AG08396 (cell line): ENCODE measurements around the gene DCAF10.
"Not testable (repeated sequence)": the region's sequence is repeated elsewhere in the genome, so short reads cannot be mapped to it uniquely, and the experiment has no call there.

Source experiments
- DNase-seq: peaks from one replicate; pipeline ENCODE4 v3.0.0; 2012; ENCODE audit warnings: low spot score, mixed read lengths

The DCAF10 gene

DNA sequence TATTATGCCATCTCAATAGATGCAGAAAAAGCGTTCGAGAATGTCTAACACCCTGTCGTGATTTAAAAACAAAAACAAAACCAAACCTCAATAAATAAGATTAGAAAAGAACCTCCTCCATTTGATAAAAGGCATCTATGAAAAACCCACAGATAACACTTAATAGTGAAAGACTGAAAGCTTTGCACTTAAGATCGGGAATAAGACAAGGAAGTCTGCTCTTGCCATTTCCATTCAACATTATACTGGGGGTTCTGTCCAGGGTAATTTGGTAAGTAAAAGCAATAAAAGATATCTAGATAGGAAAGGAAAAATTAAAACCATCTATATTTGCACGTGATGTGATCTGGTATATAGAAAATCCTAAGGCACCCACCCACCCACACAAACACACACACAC lies 8.5 kb upstream of the DCAF10 start:
- DNase-seq = no peak

- DNase-seq = no peak
These were observed 4.4 kb upstream of the DCAF10 start for GRCh38 chr9:37796232-37796631.

DNA sequence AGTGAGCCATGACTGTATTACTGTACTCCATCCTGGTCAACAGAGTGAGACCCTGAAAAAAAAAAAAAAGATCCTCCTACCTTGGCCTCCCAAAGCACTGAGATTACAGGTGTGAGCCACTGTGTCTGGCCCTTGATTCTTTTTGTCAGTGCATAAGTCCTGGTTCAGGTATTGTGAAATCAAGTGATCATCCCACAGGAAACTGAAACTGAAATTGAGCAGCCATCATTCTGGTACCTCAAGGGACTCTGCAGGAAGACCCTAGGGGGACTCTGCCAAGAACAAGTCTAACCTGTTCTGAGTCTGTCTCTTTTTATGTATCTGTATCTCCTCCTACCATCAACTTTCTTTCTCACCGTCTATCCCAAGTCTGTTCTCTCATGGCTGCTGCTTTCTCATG lies 1.9 kb upstream of the DCAF10 start:
- DNase-seq = no peak

DNA sequence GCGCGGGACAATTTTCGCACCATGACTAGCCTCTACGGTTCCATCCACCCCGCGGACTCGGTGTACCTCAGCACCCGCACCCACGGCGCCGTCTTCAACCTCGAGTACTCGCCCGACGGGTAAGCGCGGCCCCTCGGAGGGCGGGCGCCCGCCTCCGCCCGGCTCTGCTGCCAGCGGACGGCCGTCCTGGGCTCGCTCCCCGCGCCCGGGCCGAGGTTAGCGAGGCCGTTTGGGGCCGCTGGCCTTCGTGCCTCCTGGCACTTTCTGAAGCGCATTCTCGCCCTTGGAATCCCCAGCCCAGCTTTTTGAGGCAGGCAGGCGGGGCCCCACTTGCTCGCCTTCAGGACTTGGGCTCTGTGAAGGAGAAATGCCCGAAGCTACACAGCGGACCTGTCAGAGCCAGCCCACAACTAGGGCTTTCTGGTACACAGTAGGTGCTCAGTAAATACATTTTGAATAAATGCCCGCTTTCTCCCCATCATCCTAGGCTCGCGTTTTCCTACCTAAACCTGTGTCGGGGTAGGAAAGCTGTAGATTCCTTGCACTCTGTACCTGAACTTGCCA lies 772 bp downstream of the DCAF10 start:
- peak; percentile 59 for DNase-seq

DNA sequence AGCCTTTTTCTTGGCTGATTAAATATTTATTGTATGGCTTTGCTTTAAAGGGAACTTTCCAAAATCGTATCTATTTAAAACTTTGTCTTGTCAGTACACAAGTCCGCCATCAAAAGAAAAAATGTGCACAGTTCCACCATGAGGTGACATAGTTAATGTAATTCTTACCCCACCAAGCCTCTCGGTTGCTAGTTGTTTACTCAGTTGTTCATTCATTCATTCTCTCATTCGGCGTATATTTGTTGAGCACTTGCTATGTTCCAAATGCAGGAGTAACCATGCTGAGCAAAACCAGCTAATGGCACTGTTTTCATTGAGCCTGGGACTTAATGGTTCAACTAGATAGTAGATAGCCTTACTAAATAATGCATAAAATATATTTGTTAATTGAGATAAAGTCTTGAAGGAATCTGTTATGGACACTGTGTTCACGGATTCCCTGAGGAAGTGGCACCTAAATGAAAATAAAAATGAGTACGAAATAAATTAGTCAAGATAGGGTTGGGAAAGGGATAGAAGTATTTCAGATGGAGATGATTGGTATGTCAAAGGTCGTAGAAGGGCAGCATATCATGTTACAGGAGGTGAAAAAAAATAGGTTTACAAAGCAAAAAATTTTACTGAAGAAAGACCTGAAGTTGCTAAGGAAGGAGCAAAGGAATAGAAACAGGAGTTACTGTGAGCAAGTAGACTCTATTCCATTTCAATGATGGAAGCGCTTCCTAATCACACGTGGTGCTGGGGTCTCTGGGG lies 1.5 kb downstream of the DCAF10 start:
- no peak for DNase-seq

- no peak for DNase-seq
These were observed 5.7 kb downstream of the DCAF10 start for GRCh38 chr9:37806271-37806670.

DNA sequence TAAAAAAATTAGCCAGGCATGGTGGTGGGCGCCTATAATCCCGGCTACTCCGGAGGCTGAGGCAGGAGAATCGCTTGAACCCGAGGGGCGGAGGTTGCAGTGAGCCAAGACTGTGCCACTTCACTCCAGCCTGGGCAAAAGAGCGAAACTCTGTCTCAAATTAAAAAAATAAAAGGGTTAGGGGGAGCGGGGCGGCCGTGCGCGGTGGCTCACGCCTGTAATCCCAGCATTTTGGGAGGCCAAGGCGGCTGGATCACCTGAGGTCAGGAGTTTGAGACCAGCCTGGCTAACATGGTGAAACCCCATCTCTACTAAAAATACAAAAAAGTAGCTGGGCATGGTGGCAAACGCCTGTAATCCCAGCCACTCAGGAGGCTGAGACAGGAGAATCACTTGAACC lies 9.1 kb downstream of the DCAF10 start:
- DNase-seq = not testable (repeated sequence)

DNA sequence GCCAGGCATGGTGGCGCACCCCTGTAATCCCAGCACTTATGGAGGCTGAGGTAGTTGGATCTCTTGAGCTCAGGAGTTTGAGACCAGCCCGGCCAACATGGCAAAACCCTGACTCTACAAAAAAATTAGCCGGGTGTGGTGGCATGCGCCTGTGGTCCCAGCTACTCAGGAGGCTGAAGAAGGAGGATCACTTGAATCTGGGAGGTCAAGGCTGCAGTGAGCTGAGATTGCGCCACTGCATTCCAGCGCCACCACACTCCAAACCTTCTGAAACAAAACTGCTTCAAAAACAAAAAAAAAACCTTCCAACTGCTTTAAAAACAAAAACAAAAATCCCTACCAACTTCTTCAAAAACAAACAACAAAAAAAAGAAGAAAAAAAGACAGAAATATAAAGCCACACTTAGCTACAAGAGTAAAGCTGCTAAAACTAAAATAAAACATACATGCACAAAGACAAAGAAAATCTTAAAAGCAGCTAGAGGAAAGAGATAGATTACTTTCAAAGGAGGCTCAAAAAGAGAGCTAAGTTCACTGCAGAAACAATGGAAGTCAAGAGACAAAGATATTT lies 11.4 kb downstream of the DCAF10 start:
- no peak for DNase-seq

DNA sequence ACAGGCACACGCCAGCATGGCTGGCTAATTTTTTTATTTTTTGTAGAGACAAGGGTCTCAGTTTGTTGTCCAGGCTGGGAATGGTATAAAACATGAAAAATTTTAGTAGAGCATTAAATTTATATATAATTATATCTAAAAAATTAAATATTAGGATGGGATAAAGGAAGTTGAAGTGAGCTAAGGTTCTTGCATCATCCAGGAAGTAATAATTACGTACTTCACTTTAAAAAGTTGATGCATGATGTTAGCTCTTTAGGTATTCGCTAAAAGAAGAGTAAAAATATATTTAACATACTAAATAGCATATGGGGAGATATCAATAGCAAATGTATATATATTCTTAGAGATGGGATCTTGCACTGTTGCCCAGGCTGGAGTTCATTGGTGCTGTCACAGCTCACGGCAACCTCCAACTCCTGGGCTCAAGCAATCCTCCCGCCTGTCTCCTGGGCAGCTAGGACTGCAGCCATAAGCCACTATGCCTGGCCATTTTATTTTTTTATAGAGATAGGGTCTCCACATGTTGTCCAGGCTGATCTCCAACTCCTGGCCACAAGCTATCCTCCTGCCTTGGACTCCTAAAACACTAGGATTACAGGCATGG lies 12.3 kb downstream of the DCAF10 start:
- no peak for DNase-seq

DNA sequence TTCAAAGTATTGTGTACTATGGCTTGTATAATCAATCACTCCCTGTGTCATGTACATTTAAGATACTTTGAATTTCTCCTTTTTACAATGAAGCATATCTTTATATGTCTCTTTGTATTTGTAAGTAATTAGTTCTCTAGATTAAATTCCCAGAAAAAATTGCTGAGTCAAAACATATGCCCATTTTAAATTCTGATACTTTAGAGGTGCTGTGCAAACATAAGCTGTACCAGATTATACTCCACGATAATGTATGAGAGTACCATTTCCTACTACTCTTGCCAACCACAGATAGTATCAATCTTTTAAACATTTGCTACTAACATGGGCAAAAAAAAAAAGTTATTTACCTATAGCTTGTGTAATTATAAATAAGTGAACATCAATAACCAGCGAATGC lies 18.3 kb downstream of the DCAF10 start:
- DNase-seq = no peak

DNA sequence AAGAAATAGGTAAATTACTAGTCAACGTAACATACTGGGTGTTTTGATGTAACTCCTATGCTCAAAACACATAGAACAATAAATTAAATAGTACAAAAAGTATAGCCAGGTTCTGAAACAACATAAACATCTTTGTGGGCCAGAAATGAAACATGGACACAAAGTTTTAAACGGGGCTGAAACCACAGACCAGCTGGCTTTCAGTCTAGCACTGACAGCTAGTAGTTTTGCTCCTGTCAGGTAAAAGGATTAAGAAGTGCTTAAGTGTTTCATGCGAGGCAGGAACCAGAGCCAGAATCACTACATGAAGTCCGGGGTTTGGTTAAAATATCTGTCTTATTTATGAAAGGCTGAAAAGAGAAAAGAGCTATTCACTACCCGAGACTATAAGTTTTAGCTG lies 19.5 kb downstream of the DCAF10 start:
- no peak for DNase-seq

- DNase-seq = not testable (repeated sequence)
These were observed 24.6 kb downstream of the DCAF10 start for GRCh38 chr9:37825174-37825573.

DNA sequence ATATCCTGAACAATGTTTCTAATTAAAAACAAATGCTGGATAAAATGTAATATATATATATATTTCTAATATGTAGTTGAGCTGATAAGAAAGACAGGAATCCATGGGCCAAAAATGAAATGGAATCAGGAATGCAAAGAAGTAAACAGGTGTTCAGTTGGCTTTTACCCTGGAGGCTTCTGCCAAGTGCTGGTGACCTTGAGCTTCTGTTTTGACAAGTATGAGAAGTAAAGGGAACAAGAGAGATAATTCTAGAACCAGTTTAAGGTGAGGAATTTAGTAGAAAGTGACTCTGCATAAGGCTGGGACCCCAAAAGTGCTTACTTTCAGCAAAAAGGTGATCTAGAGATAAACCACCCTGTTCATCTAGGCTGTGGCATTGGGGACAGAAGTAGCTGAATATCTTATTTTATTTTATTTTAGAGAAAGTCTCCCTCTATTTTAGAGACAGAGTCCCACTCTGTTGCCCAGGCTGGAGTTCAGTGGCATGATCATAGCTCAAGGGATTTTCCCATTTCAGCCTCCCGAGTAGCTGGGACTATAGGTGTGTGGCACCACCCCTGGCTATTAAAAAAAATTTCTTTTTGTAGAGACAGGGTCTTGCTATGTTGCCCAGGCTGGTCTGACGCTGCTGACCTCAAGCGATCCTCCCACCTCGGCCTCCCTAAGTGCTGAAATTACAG lies 27.0 kb downstream of the DCAF10 start:
- no peak for DNase-seq

- no peak for DNase-seq
These were observed 35.2 kb downstream of the DCAF10 start for GRCh38 chr9:37835821-37836220.

DNA sequence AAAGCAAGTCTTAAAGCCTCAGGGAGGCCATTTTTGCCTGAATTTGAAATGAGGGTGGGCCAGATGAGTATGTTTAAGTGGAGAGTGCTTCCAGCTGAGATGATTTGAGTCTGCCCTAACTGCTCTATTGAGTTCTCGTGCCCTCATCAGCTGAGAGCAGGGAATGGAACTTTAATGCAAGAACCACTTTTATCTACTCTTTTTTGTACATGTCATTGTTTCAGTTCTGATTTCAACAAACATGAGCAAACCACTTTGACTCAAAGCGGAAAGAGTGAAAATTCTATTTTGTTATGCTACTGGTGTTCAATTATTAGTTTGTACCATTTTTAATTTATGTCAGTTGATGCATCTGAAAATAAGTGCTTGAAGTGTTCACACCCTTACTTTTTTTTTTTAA lies 35.8 kb downstream of the DCAF10 start:
- DNase-seq = no peak

DNA sequence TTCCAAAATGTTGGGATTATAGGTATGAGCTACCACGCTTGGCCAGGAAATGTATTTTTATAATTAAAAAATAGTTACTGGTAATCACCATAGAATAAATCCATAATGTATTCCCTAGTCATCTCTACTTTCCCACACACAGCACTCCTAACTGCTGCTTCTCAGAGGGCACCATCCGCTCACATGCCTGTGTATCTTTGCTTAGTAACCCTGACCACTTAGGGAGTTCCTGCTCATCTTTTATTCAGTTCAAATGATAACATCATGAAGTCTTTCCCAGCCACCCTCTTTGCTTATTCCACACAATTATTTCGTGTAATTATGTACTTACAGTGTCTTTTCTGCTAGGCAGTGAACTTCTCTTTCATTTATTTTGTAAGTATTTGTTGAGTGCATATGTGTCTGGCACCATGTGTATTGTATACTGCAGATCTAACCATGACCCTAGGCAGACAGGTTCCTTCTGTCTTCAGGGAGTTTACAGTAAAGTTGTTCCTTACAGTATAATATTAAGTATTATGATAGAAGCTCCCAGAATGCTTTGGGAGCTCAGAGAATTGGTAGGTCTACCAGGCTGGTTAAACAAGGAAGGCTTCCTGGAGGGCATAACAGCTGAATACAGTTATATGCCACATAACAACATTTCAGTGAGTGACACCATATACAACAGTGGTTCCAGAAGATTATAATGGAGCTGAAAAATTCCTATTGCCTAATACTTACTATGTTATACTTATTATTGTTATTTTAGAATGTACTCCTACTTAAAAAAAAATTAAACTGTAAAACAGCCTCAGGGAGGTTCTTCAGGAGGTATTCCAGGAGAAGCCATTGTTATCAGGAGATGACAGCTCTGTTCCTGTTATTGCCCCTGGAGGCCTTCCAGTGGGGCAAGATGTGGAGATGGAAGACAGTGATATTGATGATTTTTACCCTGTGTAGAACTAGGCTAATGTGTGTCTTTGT lies 39.2 kb downstream of the DCAF10 start:
- no peak for DNase-seq

DNA sequence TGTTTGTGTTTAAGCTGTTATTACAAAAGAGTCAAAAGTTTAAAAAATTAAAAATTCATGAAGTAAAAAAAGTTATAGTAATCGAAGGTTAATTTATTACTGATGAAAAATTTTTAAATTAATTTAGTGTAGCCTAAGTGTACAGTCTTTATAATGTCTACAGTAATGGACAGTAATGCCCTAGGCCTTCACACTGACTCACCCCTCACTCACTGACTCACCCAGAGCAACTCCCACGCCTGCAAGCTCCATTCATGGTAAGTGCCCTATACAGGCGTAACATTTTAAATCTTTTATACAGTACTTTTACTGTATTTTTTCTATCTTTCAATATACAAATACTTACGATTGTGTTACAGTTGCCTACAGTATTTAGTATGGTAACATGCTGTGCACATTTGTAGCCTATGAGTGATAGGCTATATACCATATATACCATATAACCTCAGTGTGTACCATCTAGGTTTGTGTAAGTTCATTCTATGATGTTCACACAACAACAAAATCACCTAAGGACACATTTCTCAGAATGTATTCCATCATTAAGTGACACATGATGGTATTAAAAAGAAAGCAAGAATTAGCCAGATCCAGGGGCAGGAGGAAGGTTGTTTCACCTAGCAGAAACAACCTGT lies 40.1 kb downstream of the DCAF10 start:
- peak; percentile 35 for DNase-seq

- no peak for DNase-seq
These were observed 51.6 kb downstream of the DCAF10 start for GRCh38 chr9:37852222-37852621.

DNA sequence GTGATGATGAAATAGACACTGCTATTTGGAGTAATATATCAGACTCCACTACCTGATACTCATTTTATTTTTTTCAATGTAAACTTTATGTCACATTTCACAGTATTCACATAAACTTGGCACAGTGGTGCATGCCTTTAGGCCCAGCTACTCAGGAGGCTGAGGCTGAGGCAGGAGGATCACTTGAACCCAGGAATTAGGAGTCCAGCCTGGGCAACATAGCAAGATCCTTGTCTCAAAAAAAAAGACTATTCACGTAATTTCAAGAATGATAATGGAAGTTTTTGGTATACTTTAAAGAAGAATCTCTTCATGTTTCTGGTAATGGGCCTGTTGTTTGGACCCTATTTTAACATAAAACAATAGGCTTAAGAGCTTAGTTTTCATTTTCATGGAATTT lies 56.0 kb downstream of the DCAF10 start:
- no peak for DNase-seq

DNA sequence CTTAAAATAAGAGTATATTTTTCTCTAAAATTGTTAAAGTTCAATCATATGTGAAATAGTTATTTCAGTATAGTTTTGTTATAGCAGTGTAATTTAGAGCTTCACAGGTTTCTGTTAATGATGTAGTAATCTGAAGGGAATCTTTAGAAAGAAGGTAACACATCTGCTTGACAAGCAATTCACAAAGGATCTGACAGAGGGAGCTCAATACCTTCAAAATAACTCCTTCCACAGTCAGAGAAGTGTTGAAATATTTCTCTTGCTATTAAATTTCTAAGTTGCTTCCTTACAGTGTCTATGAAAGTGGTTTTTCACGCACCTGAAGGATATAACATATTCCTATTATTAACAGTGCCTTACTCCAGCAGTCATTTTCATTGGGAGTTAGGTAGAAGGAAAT lies 58.4 kb downstream of the DCAF10 start:
- no peak for DNase-seq

GRCh38 chr9:37862530-37862929 lies 61.9 kb downstream of the DCAF10 start:
- no peak for DNase-seq
